ENCODE results near the gene TM9SF2.

The TM9SF2 gene

DNA sequence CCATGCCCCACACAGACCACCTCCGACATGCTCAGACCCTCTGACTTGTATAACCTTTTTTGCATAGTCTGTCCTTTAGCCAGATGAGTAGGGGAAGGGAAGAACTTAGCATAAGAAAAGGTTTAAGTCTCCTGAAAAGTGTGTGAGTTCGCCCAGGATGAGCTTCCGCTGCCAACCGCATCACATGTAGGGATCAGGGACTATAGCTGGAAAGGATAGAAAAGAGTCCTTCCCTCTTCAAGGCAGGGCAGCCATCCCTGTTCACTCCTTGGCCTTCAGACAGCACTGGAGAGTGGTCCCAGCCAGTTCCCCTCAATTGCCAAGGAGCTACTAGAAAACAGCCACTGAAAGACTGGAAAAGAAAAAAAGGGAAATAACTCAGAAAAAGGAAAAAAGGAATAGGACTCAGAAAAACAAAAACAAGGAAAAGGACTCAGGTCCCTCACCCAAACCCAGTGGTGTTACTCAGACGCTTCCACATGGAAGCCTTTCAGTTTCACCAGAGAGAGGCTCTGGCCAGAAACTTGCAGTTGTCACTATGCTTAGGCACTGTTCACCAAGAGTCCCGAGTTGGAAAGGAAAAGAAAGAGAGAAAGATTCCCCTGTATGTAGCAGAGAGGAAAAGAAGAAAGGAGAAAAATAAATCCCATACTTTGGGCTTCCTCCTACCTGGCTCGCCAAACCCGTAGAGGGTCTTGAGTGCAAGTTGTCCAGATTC is 5.6 kb upstream of the TM9SF2 start:
- no peak for DNase-seq (ENCODE audit: low read depth, low spot score)

DNA sequence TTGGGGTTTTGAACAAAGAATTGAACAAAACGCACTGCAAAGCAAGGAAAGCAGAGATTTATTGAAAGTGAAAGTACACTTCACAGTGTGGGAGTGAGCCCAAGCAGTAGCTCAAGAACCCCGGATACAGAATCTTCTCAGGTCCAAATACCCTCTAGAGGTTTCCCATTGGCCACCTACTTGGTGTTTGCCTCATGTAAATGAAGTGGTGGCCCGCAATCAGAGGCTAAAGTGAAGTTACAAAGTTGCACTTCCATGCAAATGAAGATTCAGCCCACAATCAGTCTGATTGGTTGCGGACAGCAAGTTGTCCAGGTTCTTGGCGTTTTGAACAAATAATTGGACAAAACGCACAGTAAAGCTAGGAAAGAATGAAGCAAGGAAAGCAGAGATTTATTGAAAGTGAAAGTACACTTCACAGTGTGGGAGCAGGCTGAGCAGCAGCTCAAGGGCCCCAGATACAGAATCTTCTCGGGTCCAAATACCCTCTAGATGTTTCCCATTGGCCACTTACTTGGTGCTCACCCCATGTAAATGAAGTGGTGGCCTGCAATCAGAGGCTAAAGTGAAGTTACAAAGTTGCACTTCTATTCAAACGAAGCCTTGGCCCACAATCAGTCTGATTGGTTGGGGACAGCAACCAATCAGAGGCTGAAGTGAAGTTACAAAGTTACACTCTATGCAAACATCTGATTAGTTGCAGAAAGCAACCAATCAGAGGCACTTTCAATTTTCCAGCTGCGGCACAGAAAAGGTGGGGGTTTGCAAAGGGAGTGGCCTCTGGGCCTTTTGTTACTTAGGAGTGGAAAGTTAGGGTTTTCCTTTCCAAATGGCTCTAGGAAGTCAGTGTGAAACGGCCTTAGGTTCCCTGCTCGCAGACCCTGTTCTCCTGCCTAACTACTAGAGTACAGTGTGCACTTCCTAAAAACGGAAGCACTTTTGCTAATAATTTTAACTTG is 4.8 kb upstream of the TM9SF2 start:
- peak; percentile 59 for DNase-seq (ENCODE audit: low read depth, low spot score)

DNA sequence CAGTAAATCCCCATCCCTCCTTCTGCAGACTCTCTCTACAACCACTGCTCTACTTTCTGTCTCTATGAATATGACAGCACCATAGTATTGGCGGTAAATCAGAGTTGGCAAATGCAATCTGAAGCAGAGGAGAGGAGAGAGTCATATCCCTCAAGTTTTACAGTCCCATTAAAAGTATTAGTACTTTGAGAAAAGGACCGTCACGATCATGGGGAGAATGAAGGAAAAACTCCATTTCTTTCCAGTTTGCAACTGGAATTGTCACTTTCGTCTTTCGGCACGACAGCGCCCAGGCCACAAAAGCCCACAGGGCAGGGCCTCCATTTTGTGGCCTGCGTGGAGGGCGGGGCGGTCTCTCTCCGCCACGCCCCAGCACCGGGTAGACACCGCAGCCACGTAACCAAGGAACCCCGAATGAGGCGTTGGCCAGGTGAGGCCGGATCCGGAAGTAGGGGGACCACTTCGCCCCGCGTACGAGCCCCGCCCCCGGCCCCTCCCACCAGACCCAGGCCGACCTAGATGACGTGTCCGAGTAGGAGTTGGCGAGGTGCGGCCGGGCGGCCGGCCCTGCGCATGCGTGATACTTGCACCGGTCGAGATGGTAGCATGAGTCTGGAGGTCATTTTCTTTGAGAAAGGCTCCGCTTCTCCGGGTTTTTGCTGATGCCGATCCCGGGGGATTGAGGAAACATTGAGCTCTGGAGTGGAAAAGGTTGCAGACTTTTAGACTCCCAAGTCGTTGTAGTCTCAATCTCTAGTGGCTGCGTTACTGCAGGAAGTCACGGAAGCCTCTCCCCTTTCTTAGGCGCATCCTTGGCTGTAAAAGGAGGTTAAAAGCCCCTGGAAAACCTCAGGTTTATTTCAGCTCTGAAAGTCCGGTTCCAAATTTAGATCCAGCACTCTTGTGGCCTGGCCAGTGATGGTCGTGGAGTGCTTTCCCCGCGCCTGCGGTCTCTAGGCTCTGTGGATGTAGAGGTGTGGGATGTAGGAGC is 2.8 kb upstream of the TM9SF2 start:
- peak; percentile 94 for DNase-seq (ENCODE audit: low read depth, low spot score)

DNA sequence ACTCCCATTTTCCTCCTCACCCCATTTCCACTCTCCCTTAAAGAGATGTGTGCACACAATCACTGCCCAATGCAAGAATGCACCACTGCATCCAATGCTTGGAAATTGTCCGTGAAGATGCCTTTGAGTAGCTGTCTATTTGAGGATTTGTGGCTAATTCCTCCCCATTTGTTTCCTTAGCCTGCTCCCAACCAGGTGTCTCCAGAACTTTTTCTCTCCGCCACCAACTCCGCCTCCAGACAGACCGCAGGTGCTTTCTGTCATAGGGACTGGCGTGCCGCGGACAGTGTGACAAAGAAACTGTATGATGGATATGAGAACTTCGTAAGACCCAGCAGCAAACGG is 461 bp upstream of the TM9SF2 start:
- DNase-seq (ENCODE audit: low read depth, low spot score), result no peak

DNA sequence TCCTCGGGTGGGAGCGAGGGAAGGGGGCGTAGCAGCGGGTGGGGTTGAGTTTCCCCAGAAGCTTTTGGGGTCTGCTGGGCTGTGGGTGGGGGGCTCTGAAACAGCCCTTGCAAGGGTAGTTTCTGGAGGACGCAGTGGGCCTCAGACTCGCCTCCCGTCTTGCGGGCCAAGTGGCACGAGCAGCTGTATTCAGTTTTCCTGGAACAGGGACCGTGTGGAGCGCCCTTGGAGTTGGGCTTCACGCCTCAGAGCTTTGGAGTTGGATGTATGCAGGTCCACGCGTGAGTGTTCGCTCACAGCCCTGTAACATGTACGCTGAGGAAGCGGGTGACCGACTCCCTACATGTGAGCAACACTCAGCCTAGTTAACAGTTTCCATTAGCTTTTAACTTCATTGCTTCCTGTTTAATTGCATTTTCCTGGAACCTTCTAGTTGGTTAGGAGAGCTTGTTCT is 603 bp downstream of the TM9SF2 start:
- DNase-seq (ENCODE audit: low read depth, low spot score), result no peak

DNA sequence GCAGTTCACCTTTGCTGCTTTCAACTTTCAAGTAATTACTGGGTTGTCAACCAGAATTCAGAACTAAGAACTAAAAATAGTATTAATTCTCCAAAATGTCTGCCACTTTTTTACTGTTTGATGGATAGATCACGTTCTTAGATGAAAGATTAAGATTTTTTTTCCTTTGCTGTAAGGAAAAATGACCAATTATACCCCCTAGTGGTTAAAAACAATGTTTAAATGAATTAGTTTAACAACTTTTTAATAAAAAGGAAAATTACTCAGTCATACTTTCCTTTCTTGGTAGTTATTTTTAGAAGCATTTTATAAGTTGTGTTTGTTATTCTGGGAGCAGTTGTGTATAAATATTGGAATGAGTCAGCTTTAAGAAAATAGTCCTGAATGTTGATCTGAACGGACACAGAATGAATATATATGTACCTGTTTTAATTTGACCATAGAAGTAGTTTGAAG is 4.6 kb downstream of the TM9SF2 start:
- DNase-seq (ENCODE audit: low read depth, low spot score), result no peak

DNA sequence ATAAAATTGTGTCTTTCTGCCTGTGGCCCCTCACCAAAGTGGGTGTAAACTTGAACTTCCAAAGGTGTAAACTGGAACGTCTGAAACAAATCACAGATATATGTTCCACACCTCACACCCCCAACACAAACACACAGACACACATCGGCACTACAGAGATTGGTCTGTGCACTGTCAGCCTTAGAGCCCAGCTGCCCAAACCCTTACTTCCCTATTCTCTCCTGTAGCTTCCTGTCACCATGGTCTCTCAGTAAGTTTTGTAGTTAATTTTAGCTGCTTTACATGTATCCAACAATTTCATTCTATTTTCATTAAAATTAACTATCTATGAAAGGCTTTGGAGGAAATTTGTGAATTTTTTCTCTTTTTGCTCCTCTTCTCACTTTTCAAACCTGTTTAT is 5.4 kb downstream of the TM9SF2 start:
- no peak for DNase-seq (ENCODE audit: low read depth, low spot score)

DNA sequence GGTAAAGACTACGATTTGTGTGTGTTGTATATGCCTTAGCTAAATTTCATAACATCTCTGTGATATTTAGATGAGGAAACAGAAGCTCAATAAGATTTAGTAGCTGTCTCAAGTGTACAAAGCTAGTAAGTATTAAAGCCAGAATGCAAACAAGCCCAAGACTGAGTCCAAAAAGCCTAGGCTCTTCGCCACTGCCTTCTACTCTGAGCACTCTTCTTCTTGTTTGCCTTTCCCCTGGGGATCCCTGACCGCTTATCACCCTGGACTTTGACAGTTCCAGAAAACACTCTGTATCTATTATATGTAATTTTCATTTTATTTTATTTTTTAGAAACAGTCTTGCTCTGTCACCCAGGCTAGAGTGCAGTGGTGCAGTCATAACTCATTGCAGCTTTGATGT is 5.8 kb downstream of the TM9SF2 start:
- DNase-seq (ENCODE audit: low read depth, low spot score), result no peak

DNA sequence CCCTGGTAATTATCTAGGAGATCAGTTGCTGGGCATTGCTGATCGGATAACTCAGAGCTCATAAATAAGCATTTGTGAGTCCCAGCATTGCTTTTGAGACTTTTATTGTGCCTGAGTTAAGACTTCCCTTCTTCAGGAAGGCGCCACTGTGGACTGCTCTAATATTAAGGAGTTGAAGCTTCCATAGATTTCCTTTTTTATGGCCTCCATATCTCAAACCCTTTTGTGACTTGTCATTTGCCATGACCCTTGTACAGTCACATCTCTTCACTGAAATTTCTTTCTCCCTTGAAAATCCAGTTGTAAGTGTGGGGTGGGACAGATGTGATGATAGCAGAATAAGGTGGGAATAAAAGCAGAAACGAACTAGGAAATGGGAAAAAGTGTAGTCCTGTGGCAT is 6.3 kb downstream of the TM9SF2 start:
- no peak for DNase-seq (ENCODE audit: low read depth, low spot score)

DNA sequence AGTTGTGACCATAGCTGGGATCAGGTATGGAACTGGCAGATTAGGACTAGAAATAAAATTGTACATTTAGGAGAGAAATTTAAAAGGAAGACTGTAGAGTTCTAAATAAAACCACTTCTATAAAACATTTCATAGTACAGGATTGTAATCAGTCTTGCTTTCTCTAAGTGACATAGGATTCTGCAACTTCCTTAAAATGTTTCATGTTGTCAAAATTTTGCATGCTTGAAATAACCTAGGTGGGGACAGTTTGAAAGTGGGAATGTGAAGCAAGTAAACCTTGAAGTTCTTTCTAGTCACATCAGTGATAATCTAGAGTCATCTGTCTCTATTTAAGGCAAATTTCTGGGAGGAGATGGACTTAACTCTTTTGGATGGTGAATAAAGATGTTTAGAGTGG is 6.7 kb downstream of the TM9SF2 start:
- no peak for DNase-seq (ENCODE audit: low read depth, low spot score)

DNA sequence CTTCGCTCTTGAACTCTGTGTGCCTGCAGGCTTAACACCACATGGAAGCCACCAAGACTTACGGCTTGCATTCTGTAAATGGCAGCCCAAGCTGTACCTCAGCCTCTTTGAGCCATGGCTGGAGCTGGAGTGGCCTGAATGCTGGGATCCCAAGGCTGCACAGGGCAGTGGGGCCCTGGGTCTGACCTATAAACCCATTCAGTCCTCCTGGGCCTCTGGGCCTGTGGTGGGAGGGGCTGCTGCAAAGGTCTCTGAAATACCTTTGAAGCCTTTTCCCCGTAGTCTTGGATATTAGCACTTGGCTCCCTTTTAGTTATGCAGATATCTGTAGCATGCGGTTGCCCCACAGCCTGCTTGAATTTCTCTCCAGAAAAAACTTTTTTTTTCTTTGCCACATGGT is 8.2 kb downstream of the TM9SF2 start:
- DNase-seq (ENCODE audit: low read depth, low spot score), result no peak

DNA sequence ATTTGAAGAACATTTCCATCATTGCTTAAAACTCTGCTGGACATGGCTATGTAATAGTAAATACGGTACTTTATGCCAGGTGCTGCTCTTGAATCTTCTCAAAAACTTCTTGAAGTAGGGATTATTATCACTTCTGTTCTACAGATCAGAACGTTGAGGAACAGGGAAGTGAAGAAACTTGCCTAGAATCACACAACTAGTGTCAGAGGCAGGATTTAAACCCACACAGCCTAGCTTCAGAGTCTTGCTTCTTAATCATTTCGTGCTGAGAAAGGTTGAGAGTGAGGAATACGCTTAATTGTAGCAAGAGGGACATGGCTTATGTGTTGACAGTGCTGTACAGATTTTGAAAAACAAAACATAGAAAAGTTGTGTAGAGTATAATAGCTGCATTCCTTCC is 13.5 kb downstream of the TM9SF2 start:
- DNase-seq (ENCODE audit: low read depth, low spot score), result no peak

DNA sequence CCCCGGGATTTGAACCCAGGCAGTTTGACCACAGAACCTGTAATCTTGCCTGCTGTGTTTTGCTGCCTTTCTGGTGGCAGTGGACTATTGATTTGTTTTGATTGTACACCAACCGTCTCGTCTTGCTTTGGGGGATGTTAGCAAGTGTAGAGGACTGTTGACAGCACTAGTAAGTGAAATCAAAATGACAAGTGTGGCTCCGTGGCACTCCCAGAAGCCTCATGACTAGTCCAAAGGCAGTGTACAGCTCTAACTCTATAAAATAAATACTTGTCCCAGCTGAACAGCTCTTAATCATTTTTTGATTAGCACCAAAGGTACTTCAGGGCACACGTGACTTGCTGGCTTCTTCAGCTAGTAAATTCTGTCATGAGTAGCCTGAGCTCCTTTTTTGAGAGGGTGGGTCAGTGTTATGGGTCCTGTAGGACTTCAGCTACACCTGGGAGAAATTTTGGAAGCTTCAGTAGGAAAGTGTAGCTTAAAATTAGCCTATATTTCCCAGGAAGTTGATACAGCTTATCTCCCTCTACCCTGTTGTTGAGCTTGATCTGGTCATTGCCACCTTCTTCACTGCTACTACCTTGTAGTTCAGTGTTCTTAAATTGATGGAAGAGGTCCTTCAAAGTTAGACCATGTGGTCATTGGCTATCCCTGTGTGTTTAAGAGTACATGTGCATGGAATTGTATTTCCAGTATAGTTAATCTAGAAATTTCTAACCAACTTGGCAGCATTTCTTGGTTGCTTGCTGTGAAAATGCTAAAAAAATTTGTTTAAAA is 15.1 kb downstream of the TM9SF2 start:
- DNase-seq (ENCODE audit: low read depth, low spot score), result no peak

DNA sequence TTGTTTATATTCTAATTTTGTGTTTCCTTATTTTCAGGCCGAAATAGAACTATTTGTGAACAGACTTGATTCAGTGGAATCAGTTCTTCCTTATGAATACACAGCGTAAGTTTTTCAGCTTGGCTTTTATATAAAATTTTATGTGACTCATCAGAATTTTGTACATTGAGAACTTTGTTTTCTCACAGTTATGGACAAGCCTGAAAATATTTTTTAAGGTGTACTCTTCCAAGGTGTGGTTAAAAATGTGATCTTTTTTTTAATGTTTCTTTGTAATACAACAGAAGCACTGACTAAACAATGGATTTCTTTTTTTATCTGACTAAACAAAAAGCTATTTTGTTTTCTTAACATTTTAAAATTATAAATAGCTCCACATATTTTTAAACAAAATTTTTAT is 16.3 kb downstream of the TM9SF2 start:
- no peak for DNase-seq (ENCODE audit: low read depth, low spot score)

DNA sequence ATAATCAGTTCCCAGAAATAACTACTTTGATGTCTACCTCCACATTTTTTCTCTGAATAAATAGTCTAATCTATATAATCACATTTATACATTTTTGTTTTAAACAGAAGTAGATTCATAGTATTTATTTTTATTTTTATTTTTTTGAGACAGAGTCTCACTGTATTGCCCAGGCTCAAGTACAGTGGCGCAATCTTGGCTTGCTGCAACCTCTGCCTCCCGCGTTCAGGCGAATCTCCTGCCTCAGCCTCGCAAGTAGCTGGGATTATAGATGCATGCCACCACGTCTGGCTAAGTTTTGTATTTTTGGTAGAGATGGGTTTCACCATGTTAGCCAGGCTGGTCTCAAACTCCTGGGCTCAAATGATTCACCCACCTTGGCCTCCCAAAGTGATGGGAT is 16.7 kb downstream of the TM9SF2 start:
- no peak for DNase-seq (ENCODE audit: low read depth, low spot score)

DNA sequence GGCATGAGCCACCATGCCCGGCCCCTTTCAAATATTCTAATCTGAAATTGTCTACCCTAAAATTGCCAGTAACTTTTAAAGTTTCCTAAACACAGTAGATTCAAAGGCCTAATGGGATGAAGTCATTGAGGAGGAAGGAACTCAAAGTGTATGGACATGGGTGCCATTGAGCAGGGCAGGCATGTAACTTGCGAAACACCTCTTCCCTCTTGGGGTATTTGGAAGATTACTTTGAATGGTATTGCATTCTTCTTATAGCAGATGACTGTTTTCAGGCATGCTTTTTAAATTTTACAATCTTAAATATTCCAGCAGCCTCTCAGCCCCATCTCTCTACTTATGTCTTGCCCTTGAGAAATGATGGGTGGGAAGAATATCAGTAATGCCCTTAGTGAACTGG is 21.0 kb downstream of the TM9SF2 start:
- DNase-seq (ENCODE audit: low read depth, low spot score), result no peak

DNA sequence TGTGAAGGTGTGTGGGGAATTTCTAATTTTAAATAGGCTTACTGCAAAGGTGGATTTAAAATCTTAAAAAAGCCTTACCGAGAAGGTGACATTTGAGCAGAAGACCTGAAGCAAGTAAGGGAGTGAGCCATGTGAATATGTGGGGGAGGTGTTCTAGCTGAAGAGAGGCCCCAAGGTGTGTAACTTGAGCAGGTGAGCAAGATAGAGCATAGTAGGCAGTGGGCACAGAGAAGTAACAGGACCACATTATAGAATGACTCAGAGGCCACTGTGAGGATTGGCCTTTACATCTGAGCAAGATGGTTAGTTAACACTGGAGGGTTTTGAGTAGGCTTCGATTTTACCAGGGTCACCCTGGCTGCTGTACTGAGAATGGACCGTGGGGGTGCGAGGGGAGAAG is 22.6 kb downstream of the TM9SF2 start:
- DNase-seq (ENCODE audit: low read depth, low spot score), result no peak

DNA sequence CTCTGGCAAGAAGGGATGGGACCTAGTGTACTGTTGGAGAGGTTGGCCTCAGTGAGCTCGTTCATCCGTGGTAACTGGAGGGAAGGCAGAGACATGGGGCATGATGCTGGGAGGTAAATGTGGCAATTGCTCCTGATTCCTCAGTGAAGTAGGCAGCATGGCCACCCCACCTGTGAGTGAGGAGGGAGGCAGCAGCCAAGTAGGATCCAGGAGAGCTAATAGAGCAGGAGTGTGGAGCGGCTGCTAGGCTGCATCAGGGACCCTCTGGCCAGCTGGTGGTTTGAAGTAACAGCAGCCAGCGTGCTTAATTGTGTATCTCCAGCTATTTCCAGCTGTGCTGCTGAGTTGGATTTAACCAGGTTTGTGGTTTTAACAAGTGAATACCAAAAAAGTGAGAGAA is 24.7 kb downstream of the TM9SF2 start:
- no peak for DNase-seq (ENCODE audit: low read depth, low spot score)

DNA sequence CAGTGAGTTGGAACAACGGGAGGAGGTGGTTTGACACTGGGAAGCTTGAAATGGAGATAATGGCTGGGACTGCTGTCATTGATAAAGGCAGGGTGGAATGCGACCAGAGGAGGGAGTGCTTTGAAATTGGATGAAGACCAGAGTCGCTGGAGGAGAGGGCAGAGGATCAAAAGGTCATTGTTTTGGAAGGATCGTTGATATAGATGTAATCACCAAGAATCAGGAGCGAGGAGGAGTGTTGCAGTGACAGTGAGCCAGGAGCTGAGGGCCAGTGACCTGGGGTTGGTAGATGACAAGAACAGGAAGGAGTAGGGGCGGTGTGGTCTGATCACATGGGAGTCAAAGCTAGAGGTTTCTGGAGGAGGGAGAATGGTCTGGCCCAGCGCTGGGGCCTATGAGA is 25.3 kb downstream of the TM9SF2 start:
- no peak for DNase-seq (ENCODE audit: low read depth, low spot score)

DNA sequence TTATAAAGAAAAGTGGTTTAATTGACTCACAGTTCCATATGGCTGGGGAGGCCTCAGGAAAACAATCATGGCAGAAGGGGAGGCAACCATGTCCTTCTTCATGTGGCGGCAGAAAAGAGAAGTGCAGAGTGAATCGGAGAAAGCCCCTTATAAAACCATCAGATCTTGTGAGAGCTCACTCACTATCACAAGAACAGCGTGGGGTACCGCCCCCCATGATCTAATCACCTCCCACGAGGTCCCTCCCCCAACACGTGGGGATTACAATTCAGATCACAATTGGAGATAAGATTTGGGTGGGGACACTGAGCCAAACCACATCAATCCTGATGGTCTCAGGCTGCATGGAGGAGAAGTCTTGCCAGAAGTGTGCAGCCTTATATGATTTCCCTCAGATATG is 26.0 kb downstream of the TM9SF2 start:
- DNase-seq (ENCODE audit: low read depth, low spot score), result no peak

DNA sequence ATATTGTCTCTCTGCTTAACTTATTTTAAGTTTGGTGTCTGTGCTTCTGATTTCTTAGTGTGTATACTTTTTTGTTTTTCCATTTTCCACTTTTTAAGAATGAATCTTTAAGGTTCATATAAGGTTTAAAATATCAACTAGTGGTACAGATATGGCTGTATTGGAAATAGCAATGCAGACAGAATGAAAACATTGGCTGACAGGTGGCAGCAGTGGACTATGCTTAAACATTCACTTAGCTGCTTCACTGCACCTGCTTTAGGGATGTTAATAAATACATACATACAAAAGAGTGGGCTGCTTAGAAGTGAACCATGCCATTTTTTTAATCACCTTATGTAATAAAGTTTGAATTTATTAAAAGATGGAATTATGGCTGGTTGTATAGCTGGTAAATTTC is 27.3 kb downstream of the TM9SF2 start:
- no peak for DNase-seq (ENCODE audit: low read depth, low spot score)
